ENCODE data around the gene ZNF320.
A peak's percentile ranks its signal among the peaks of the same experiment; 100 is the strongest.

Gene ZNF320

GRCh38 chr19:52898101-52898500 lies 666 bp upstream of the ZNF320 start:
- H3K36me3 ChIP-seq: no peaks in the 10 kb centered on the region
- H3K27ac ChIP-seq: no peak overlapping the region
- H3K9me3 ChIP-seq: no peaks in the 10 kb centered on the region
- H3K27me3 ChIP-seq: no peaks in the 10 kb centered on the region
- no peak for TF ChIP-seq CTCF (IDR thresholded peaks at IDR 0.05)
- peak overlapping the region; percentile 78 to 88 for H3K4me3 ChIP-seq (ENCODE audit: low read depth in 1 of 2, low read length in 1 of 2)
- peaks cover 8 to 11% of the 10 kb centered on the region in 2 experiments for H3K4me1 ChIP-seq (ENCODE audit: control insufficient read depth in 1 of 2, insufficient read depth in 1 of 2, low read depth in 1 of 2, low read length in 1 of 2)

- TF ChIP-seq CTCF (IDR thresholded peaks at IDR 0.05): no peak
- H3K9me3 ChIP-seq: no peaks in the 10 kb centered on the region
- H3K27ac ChIP-seq: peak overlapping the region; percentile 66
- peaks cover 8 to 11% of the 10 kb centered on the region in 2 experiments for H3K4me1 ChIP-seq (ENCODE audit: control insufficient read depth in 1 of 2, insufficient read depth in 1 of 2, low read depth in 1 of 2, low read length in 1 of 2)
- peak overlapping the region; percentile 78 to 88 for H3K4me3 ChIP-seq (ENCODE audit: low read depth in 1 of 2, low read length in 1 of 2)
- H3K27me3 ChIP-seq: no peaks in the 10 kb centered on the region
- no peaks in the 10 kb centered on the region for H3K36me3 ChIP-seq
Observed at GRCh38 chr19:52896431-52897137, 851 bp downstream of the ZNF320 start.

DNA sequence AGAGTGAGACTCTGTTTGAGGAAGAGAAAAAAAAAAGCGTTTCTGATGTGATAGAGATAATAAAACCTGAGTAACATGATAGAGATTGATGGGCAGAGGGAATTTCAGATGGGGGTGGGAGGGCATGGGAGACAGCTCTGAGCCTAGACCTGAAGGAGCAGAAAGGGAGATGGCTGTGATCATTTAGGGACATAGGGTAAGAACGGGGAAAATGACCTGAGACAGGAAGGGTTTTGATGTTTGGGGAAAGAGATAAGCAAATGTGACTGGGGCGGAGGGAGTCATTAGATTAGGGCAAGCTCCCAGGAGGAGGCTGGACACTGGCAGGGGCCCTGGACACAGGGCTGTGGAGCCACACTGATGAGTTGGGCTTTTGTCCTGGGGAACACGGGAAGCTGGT lies 6.1 kb downstream of the ZNF320 start:
- Histone ChIP-seq H3K27me3 (no peaks in the 10 kb centered on the region), H3K9me3 (peaks cover 1% of the 10 kb centered on the region), H3K27ac (no peak overlapping the region), H3K4me3 (ENCODE audit: low read depth in 1 of 2, low read length in 1 of 2) (no peak overlapping the region), H3K4me1 (ENCODE audit: control insufficient read depth in 1 of 2, insufficient read depth in 1 of 2, low read depth in 1 of 2, low read length in 1 of 2) (no peaks in the 10 kb centered on the region), H3K36me3 (peaks cover 10% of the 10 kb centered on the region)
- TF ChIP-seq CTCF (IDR thresholded peaks at IDR 0.05): no peak

- Histone ChIP-seq H3K4me3 (ENCODE audit: low read depth in 1 of 2, low read length in 1 of 2) (no peak overlapping the region), H3K36me3 (peaks cover 10% of the 10 kb centered on the region), H3K4me1 (ENCODE audit: control insufficient read depth in 1 of 2, insufficient read depth in 1 of 2, low read depth in 1 of 2, low read length in 1 of 2) (no peaks in the 10 kb centered on the region), H3K27ac (no peak overlapping the region), H3K9me3 (peaks cover 4% of the 10 kb centered on the region), H3K27me3 (no peaks in the 10 kb centered on the region)
- TF ChIP-seq CTCF (IDR thresholded peaks at IDR 0.05): no peak
Observed at GRCh38 chr19:52889931-52890330, 7.5 kb downstream of the ZNF320 start.

DNA sequence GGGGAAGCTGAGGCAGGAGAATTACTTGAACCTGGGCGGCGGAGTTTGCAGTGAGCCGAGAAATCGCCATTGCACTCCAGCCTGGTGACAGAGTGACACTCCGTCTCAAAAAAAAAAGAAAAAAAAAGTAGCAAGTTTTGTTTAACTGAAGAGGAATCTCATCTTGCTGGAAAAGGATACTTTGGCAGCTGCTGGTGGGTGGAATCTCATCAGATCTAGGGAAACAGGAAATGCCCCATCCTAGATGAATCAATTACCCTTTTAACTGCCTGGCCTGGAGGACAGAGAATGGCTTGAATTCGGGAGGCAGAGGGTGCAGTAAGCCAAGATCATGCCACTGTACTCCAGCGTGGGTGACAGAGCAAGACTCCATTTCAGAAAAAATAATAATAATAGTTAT lies 8.4 kb downstream of the ZNF320 start:
- Histone ChIP-seq H3K27ac (no peak overlapping the region), H3K9me3 (peaks cover 10% of the 10 kb centered on the region), H3K4me1 (ENCODE audit: control insufficient read depth in 1 of 2, insufficient read depth in 1 of 2, low read depth in 1 of 2, low read length in 1 of 2) (no peaks in the 10 kb centered on the region), H3K4me3 (ENCODE audit: low read depth in 1 of 2, low read length in 1 of 2) (no peak overlapping the region), H3K36me3 (peaks cover 16% of the 10 kb centered on the region), H3K27me3 (no peaks in the 10 kb centered on the region)
- TF ChIP-seq CTCF (IDR thresholded peaks at IDR 0.05): no peak
